Cardiac fibroblast (primary cell): ENCODE results near the gene TRMT2A.

Experiments
- DNase-seq, 2 donors: peaks; one replicate each; pipeline versions ENCODE4 v3.0.0 to v3.0.0-alpha.2; 2010; ENCODE audit warnings: low read depth in 2 of 2
- H3K4me3 ChIP-seq, 2 donors: replicated peaks in 1 of 2; 1 replicate in 1 of 2; 2 replicates in 1 of 2; pipeline ENCODE4 v1.5.1; 2011; ENCODE audit warnings: low read depth in 2 of 2, low read length in 2 of 2, mild to moderate bottlenecking in 2 of 2, moderate library complexity in 1 of 2
- CTCF ChIP-seq: IDR thresholded peaks from one replicate; pipeline ENCODE4 v1.5.1; 2011; ENCODE audit warnings: low read depth, mild to moderate bottlenecking, low read length, inconsistent platforms

Gene TRMT2A

GRCh38 chr22:20125201-20126174 lies 8.5 kb upstream of the TRMT2A start:
- no peak overlapping the region for H3K4me3 ChIP-seq
- no peak for DNase-seq
- no peak for TF ChIP-seq CTCF

GRCh38 chr22:20124083-20124787 lies 7.2 kb upstream of the TRMT2A start:
- DNase-seq = no peak
- TF ChIP-seq CTCF = no peak
- H3K4me3 ChIP-seq = no peak overlapping the region

- H3K4me3 ChIP-seq = no peak overlapping the region
- no peak for DNase-seq
- no peak for TF ChIP-seq CTCF
Measured at GRCh38 chr22:20123366-20124082, 6.5 kb upstream of the TRMT2A start.

GRCh38 chr22:20121856-20122415 lies 4.9 kb upstream of the TRMT2A start:
- DNase-seq = no peak
- H3K4me3 ChIP-seq = no peak overlapping the region
- no peak for TF ChIP-seq CTCF

GRCh38 chr22:20118300-20119020 lies 1.4 kb upstream of the TRMT2A start:
- no peak for TF ChIP-seq CTCF
- no peak for DNase-seq

More at GRCh38 chr22:20118300-20119020, 1.4 kb upstream of the TRMT2A start:
- H3K4me3 ChIP-seq = peak overlapping the region; percentile 72 to 79
